HEK293 (cell line): ENCODE measurements around the gene DHRS3.
A peak's percentile ranks its signal among the peaks of the same experiment; 100 is the strongest.

Source experiments
- BCL11A ChIP-seq: fragments of 450-650 bp; formaldehyde crosslinking; IDR thresholded peaks from 2 replicates; pipeline ENCODE4 v1.5.1; 2016; ENCODE audit warnings: low read depth, missing biosample characterization, missing genetic modification characterization
- CTCF ChIP-seq: fragments of 450-650 bp; formaldehyde crosslinking; IDR thresholded peaks from 2 replicates; pipeline ENCODE4 v1.5.1; 2016; ENCODE audit warnings: missing biosample characterization, missing genetic modification characterization
- FEZF1 ChIP-seq: fragments of 450-650 bp; formaldehyde crosslinking; IDR thresholded peaks from 2 replicates; pipeline ENCODE4 v1.5.1; 2016; ENCODE audit warnings: missing biosample characterization, missing genetic modification characterization
- GLIS1 ChIP-seq: fragments of 450-650 bp; formaldehyde crosslinking; IDR thresholded peaks from 2 replicates; pipeline ENCODE4 v1.5.1; 2016; ENCODE audit warnings: missing biosample characterization, missing genetic modification characterization
- KLF8 ChIP-seq: fragments of 450-650 bp; formaldehyde crosslinking; IDR thresholded peaks from 2 replicates; pipeline ENCODE4 v1.5.1; 2016; ENCODE audit warnings: missing biosample characterization, missing genetic modification characterization
- OVOL3 ChIP-seq: fragments of 450-650 bp; formaldehyde crosslinking; IDR thresholded peaks from 2 replicates; pipeline ENCODE4 v1.5.1; 2016; ENCODE audit warnings: missing biosample characterization, missing genetic modification characterization
- SALL2 ChIP-seq: fragments of 450-650 bp; formaldehyde crosslinking; IDR thresholded peaks from 2 replicates; pipeline ENCODE4 v1.5.0; 2017; ENCODE audit warnings: missing biosample characterization, mild to moderate bottlenecking, missing genetic modification characterization, borderline replicate concordance
- SP3 ChIP-seq: fragments of 450-650 bp; formaldehyde crosslinking; IDR thresholded peaks from 2 replicates; pipeline ENCODE4 v1.5.1; 2016; ENCODE audit warnings: missing biosample characterization, missing genetic modification characterization
- TCF7L2 ChIP-seq: IDR thresholded peaks from 2 replicates; pipeline ENCODE4 v1.6.1; 2011; ENCODE audit warnings: low read depth, mild to moderate bottlenecking, inconsistent platforms, low read length, moderate library complexity, borderline replicate concordance
- TSHZ1 ChIP-seq: fragments of 450-650 bp; formaldehyde crosslinking; IDR thresholded peaks from 2 replicates; pipeline ENCODE4 v1.5.1; 2016; ENCODE audit warnings: missing biosample characterization, missing genetic modification characterization, borderline replicate concordance
- ZBTB1 ChIP-seq: fragments of 450-650 bp; formaldehyde crosslinking; IDR thresholded peaks from 2 replicates; pipeline ENCODE4 v1.5.1; 2016; ENCODE audit warnings: missing biosample characterization, missing genetic modification characterization
- ZFHX2 ChIP-seq: fragments of 450-650 bp; formaldehyde crosslinking; conservative IDR thresholded peaks from 2 replicates; pipeline ENCODE4 v1.5.1; 2016; ENCODE audit warnings: missing biosample characterization, missing genetic modification characterization
- ZFP37 ChIP-seq: fragments of 450-650 bp; formaldehyde crosslinking; IDR thresholded peaks from 2 replicates; pipeline ENCODE4 v1.5.1; 2016; ENCODE audit warnings: missing biosample characterization, missing genetic modification characterization
- ZNF175 ChIP-seq: fragments of 450-650 bp; formaldehyde crosslinking; IDR thresholded peaks from 2 replicates; pipeline ENCODE4 v1.5.1; 2016; ENCODE audit warnings: missing biosample characterization, missing genetic modification characterization
- ZNF266 ChIP-seq: fragments of 450-650 bp; formaldehyde crosslinking; IDR thresholded peaks from 2 replicates; pipeline ENCODE4 v1.5.1; 2016; ENCODE audit warnings: missing biosample characterization, missing genetic modification characterization, low read depth
- ZNF391 ChIP-seq: fragments of 450-650 bp; formaldehyde crosslinking; IDR thresholded peaks from 2 replicates; pipeline ENCODE4 v1.5.1; 2016; ENCODE audit warnings: low read depth, missing biosample characterization, missing genetic modification characterization, borderline replicate concordance
- ZNF501 ChIP-seq: fragments of 450-650 bp; formaldehyde crosslinking; IDR thresholded peaks from 2 replicates; pipeline ENCODE4 v1.5.1; 2016; ENCODE audit warnings: missing biosample characterization, missing genetic modification characterization
- ZNF544 ChIP-seq: fragments of 450-650 bp; formaldehyde crosslinking; IDR thresholded peaks from 2 replicates; pipeline ENCODE4 v1.5.0; 2017; ENCODE audit warnings: missing biosample characterization, missing genetic modification characterization
- ZNF561 ChIP-seq: fragments of 450-650 bp; IDR thresholded peaks from 2 replicates; pipeline ENCODE4 v1.5.1; 2018; ENCODE audit warnings: missing biosample characterization, missing genetic modification characterization, borderline replicate concordance
- ZNF596 ChIP-seq: fragments of 450-650 bp; IDR thresholded peaks from 2 replicates; pipeline ENCODE4 v1.5.0; 2018; ENCODE audit warnings: missing biosample characterization, mild to moderate bottlenecking, missing genetic modification characterization, moderate library complexity
- ZNF600 ChIP-seq: fragments of 450-650 bp; formaldehyde crosslinking; IDR thresholded peaks from 2 replicates; pipeline ENCODE4 v1.5.1; 2016; ENCODE audit warnings: missing biosample characterization, missing genetic modification characterization
- ZNF624 ChIP-seq: fragments of 450-650 bp; formaldehyde crosslinking; IDR thresholded peaks from 2 replicates; pipeline ENCODE4 v1.5.1; 2017; ENCODE audit warnings: missing biosample characterization, missing genetic modification characterization
- ZNF629 ChIP-seq: fragments of 450-650 bp; formaldehyde crosslinking; IDR thresholded peaks from 2 replicates; pipeline ENCODE4 v1.5.1; 2017; ENCODE audit warnings: missing biosample characterization, missing genetic modification characterization
- ZNF664 ChIP-seq: fragments of 450-650 bp; formaldehyde crosslinking; IDR thresholded peaks from 2 replicates; pipeline ENCODE4 v1.5.1; 2016; ENCODE audit warnings: missing biosample characterization, missing genetic modification characterization
- ZNF843 ChIP-seq: fragments of 450-650 bp; formaldehyde crosslinking; IDR thresholded peaks from 2 replicates; pipeline ENCODE4 v1.5.1; 2016; ENCODE audit warnings: missing biosample characterization, missing genetic modification characterization
- ZSCAN23 ChIP-seq: fragments of 450-650 bp; formaldehyde crosslinking; IDR thresholded peaks from 2 replicates; pipeline ENCODE4 v1.5.1; 2016; ENCODE audit warnings: missing biosample characterization, missing genetic modification characterization
- ZXDB ChIP-seq: fragments of 450-650 bp; formaldehyde crosslinking; IDR thresholded peaks from 2 replicates; pipeline ENCODE4 v1.5.1; 2016; ENCODE audit warnings: missing biosample characterization, missing genetic modification characterization
- TF ChIP-seq, protein P1 (sequence below): fragments of 450-650 bp; IDR thresholded peaks from 2 replicates; pipeline ENCODE4 v1.5.1; 2018; ENCODE audit warnings: missing biosample characterization, missing genetic modification characterization
- TF ChIP-seq, protein P2 (sequence below): fragments of 450-650 bp; formaldehyde crosslinking; IDR thresholded peaks from 2 replicates; pipeline ENCODE4 v1.5.1; 2016; ENCODE audit warnings: missing biosample characterization, missing genetic modification characterization
- TF ChIP-seq, protein P3 (sequence below): fragments of 450-650 bp; formaldehyde crosslinking; IDR thresholded peaks from 2 replicates; pipeline ENCODE4 v1.5.1; 2017; ENCODE audit warnings: missing biosample characterization, missing genetic modification characterization

Gene DHRS3

DNA sequence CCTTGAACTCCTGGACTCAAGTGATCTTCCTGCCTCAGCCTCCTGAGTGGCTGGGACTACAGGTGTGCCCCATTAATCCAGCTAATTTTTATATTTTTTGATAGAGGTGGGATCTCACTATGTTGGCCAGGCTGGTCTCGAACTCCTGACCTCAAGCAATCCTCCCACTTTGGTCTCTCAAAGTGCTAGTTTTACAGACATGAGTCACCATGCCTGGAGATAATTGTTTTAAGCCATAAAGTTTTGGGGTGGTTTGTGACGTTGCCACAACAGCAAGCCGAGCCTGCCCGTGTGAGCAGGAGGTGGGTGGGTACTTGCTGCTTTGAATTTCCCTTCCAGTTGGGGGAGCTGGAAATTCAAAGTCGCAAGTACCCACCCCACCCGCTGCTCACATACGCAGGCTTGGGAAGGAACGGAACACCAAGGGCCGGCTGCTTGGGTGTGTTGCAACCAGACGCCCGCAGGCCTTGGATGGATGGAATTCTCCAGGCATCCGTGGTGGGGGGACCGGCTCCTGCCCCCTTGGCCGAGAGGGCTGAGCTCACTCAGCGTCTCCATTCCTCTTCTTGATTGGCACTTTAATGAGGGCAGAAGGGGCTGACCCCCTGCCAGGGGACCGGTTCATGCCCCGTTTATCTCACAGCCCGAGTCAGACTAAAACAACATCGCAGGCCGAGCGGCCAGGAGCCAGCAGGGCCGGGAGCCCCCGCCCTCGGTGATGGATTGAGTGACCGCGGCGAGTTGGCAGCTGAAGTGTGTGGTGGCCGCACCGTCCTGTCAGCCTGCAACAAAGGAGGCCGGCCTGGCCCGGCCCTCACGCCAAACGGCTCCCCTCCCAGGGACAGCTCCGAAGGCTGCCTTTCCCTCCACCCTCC is 78.1 kb downstream of the DHRS3 start (continued):
- 0 out of 2 replicates have a peak, but pooled peaks have one; percentile 22 for TF ChIP-seq TSHZ1 (tag by site-specific recombination)
- peak; percentile 84 for TF ChIP-seq ZNF600
- 0 out of 2 replicates have a peak, but pooled peaks have one; percentile 55 for TF ChIP-seq ZSCAN23
- no peak for TF ChIP-seq OVOL3 (tag by site-specific recombination)
- TF ChIP-seq KLF8 (tag by site-specific recombination), result peak; percentile 46; the same call in 1 of the 2 replicates
- TF ChIP-seq ZNF561, result no peak
- TF ChIP-seq ZFP37 (tag by site-specific recombination), result peak; percentile 76; the same call in 1 of the 2 replicates
- TF ChIP-seq SALL2 (tag by site-specific recombination), result no peak
- no peak for TF ChIP-seq ZNF624 (tag by site-specific recombination)
- peak; percentile 80; the same call in 1 of the 2 replicates for TF ChIP-seq ZNF391 (tag by site-specific recombination)
- TF ChIP-seq SP3, result no peak
- TF ChIP-seq ZNF266 (tag by site-specific recombination), result no peak
- no peak for TF ChIP-seq ZNF843
- TF ChIP-seq ZNF629 (tag by site-specific recombination), result peak; percentile 86
- TF ChIP-seq ZXDB (tag by site-specific recombination), result peak; percentile 54
- TF ChIP-seq TCF7L2, result no peak; the same call in 1 of the 2 replicates
- no peak for TF ChIP-seq ZBTB1
- TF ChIP-seq, protein P1, sequence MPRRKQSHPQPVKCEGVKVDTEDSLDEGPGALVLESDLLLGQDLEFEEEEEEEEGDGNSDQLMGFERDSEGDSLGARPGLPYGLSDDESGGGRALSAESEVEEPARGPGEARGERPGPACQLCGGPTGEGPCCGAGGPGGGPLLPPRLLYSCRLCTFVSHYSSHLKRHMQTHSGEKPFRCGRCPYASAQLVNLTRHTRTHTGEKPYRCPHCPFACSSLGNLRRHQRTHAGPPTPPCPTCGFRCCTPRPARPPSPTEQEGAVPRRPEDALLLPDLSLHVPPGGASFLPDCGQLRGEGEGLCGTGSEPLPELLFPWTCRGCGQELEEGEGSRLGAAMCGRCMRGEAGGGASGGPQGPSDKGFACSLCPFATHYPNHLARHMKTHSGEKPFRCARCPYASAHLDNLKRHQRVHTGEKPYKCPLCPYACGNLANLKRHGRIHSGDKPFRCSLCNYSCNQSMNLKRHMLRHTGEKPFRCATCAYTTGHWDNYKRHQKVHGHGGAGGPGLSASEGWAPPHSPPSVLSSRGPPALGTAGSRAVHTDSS (tag by site-specific recombination), result no peak
- TF ChIP-seq ZNF664 (tag by site-specific recombination), result peak; percentile 35; the same call in 1 of the 2 replicates
- no peak for TF ChIP-seq ZNF596 (tag by site-specific recombination)
- TF ChIP-seq ZNF175 (tag by site-specific recombination), result no peak
- TF ChIP-seq, protein P2, sequence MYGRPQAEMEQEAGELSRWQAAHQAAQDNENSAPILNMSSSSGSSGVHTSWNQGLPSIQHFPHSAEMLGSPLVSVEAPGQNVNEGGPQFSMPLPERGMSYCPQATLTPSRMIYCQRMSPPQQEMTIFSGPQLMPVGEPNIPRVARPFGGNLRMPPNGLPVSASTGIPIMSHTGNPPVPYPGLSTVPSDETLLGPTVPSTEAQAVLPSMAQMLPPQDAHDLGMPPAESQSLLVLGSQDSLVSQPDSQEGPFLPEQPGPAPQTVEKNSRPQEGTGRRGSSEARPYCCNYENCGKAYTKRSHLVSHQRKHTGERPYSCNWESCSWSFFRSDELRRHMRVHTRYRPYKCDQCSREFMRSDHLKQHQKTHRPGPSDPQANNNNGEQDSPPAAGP (tag by site-specific recombination), result peak; percentile 74
- TF ChIP-seq BCL11A (tag by site-specific recombination), result 0 out of 2 replicates have a peak, but pooled peaks have one; percentile 67
- TF ChIP-seq ZFHX2 (tag by site-specific recombination), result peak; percentile 78
- peak; percentile 93 for TF ChIP-seq GLIS1 (tag by site-specific recombination)
- TF ChIP-seq ZNF501 (tag by site-specific recombination), result peak; percentile 65; the same call in 1 of the 2 replicates
- no peak for TF ChIP-seq CTCF (tag by site-specific recombination)
- TF ChIP-seq, protein P3, sequence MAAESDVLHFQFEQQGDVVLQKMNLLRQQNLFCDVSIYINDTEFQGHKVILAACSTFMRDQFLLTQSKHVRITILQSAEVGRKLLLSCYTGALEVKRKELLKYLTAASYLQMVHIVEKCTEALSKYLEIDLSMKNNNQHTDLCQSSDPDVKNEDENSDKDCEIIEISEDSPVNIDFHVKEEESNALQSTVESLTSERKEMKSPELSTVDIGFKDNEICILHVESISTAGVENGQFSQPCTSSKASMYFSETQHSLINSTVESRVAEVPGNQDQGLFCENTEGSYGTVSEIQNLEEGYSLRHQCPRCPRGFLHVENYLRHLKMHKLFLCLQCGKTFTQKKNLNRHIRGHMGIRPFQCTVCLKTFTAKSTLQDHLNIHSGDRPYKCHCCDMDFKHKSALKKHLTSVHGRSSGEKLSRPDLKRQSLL (tag by site-specific recombination), result no peak
- peak; percentile 31; the same call in 1 of the 2 replicates for TF ChIP-seq FEZF1 (tag by site-specific recombination)
- TF ChIP-seq ZNF544 (tag by site-specific recombination), result no peak
